Measurements from ENCODE around the gene FUT7. TPM values are rescaled to one million over a fixed set of nuclear protein-coding genes. Genes with fewer than 3 reads are reported as not detected.

The FUT7 gene
- total RNA-seq, 2 experiments from 2014 or later = 2.5 to 2.6 TPM

DNA sequence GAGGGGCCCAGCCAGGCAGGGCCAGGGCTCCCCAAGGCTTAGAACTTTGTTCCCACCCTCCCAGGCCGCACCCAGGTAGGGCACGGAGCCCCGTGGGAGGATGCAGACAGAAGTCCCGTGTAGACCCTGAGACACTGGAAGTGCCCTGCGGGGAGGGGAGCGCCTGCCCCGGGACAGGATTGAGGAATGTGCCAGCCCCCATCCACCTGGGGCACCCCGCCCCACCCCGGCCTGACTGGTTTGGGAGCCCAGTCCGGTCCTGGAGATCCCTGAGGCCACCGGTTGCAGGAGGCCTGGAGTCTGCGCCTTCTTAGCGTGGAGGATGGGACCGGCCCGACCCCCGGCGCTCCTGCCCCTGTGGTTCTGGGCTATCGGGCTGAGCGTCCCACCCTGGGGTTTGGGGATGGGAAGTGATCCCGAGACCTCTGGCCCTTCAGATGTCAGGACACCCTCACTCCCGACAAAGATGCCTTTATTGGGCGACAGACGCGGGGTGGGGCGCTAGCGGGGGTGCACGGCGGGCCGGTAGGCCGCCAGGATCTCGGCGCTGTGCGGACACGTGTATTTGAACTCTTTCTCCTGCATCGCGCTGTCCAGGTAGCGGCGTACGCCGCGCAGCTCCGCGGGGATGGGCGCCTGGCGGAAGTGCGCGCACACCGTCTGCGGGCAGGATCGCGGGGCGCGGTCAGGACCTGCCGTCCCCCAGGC lies 37.6 kb downstream of the FUT7 start:
- no peaks in the 10 kb centered on the region for H3K9me3 Mint-ChIP-seq (ENCODE audit: insufficient read depth)
- H3K27ac Mint-ChIP-seq = no peak overlapping the region
- no peak for DNase-seq
- peak overlapping the region; percentile 84 for H3K4me3 Mint-ChIP-seq
- no peak for ATAC-seq
- peaks cover 58% of the 10 kb centered on the region for H3K4me1 Mint-ChIP-seq (ENCODE audit: low read depth)
- ChIA-PET POLR2A (no interaction called here), CTCF (interaction anchor here (1.4 to 4.2 kb wide), 3 partner anchors 34 to 46 kb away, joined by 6 to 40 read pairs (median 28); partner anchors contain the start of gene ABCA2)
- H3K36me3 Mint-ChIP-seq (ENCODE audit: low read depth) = peaks cover 10% of the 10 kb centered on the region
- H3K27me3 Mint-ChIP-seq (ENCODE audit: low read depth) = peaks cover 7% of the 10 kb centered on the region

GRCh38 chr9:136992819-136993369 lies 39.0 kb downstream of the FUT7 start:
- Mint-ChIP-seq H3K27ac (peak overlapping the region; percentile 87), H3K9me3 (ENCODE audit: insufficient read depth) (no peaks in the 10 kb centered on the region), H3K4me1 (ENCODE audit: low read depth) (peaks cover 44% of the 10 kb centered on the region), H3K4me3 (peak overlapping the region; percentile 84), H3K36me3 (ENCODE audit: low read depth) (peaks cover 10% of the 10 kb centered on the region), H3K27me3 (ENCODE audit: low read depth) (peaks cover 12% of the 10 kb centered on the region)
- DNase-seq (no peak), ATAC-seq (no peak)
- CTCF ChIA-PET = interaction anchor here (0.7 to 4.2 kb wide), 11 partner anchors 12 to 150 kb away, joined by 3 to 40 read pairs (median 5); partner anchors contain the start of genes ABCA2 and AJM1
- POLR2A ChIA-PET = interaction anchor here (0.6 to 1.9 kb wide), 5 partner anchors 11 to 476 kb away, joined by 3 to 7 read pairs (median 4); no protein-coding TSS in a partner anchor

- Mint-ChIP-seq H3K27me3 (ENCODE audit: low read depth) (peaks cover 15% of the 10 kb centered on the region), H3K27ac (peak within 1 kb of the TSS; percentile 87), H3K36me3 (ENCODE audit: low read depth) (peaks cover 10% of the 10 kb centered on the region), H3K4me3 (peak within 1 kb of the TSS; percentile 84), H3K4me1 (ENCODE audit: low read depth) (peaks cover 37% of the 10 kb centered on the region), H3K9me3 (ENCODE audit: insufficient read depth) (no peaks in the 10 kb centered on the region)
- POLR2A ChIA-PET = interaction anchor here (0.6 to 1.9 kb wide), 11 partner anchors 8 to 475 kb away, joined by 3 to 10 read pairs (median 4); no protein-coding TSS in a partner anchor
- CTCF ChIA-PET = interaction anchor here (0.6 to 4.2 kb wide), 12 partner anchors 8 to 265 kb away, joined by 3 to 40 read pairs (median 5); partner anchors contain the start of genes ABCA2 and AJM1
- DNase-seq (peak; percentile 96), ATAC-seq (peak; percentile 87)
Measured at GRCh38 chr9:136991993-136992818, 39.7 kb downstream of the FUT7 start, which contains the start of gene PAXX. Gene PAXX, plus strand, starts transcription at chr9:136992422. Its CDS starts 22 bp downstream, at chr9:136992444.

GRCh38 chr9:136990242-136990911 lies 41.5 kb downstream of the FUT7 start:
- Mint-ChIP-seq H3K4me1 (ENCODE audit: low read depth) (peaks cover 22% of the 10 kb centered on the region), H3K9me3 (ENCODE audit: insufficient read depth) (no peaks in the 10 kb centered on the region), H3K4me3 (peak overlapping the region; percentile 12), H3K27ac (peak overlapping the region; percentile 3), H3K27me3 (ENCODE audit: low read depth) (peaks cover 22% of the 10 kb centered on the region), H3K36me3 (ENCODE audit: low read depth) (peaks cover 10% of the 10 kb centered on the region)
- DNase-seq (no peak), ATAC-seq (no peak)
- POLR2A ChIA-PET = interaction anchor here (1.5 kb wide), 1 partner anchor 96 kb away, joined by 3 read pairs; no protein-coding TSS in a partner anchor
- CTCF ChIA-PET = interaction anchor here (0.7 to 4.2 kb wide), 4 partner anchors 10 to 261 kb away, joined by 3 to 40 read pairs (median 10); partner anchors contain the start of gene ABCA2

DNA sequence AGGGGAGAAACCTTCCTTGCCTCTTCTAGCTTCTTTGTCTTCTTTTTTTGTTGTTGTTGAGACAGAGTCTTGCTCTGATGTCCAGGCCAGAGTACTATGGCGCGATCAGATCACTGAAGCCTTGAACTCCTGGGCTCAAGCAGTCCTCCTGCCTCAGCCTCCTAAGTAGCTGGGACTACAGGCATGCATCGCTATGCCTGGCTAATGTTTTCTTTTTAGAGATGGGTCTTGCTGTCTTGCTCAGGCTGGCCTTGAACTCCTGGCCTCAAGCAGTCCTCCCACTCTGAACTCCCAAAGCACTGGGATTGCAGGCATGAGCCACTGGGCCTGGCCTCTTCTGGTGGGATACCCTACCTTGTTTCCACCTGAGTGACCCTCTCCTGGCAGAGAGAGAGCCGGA lies 43.0 kb downstream of the FUT7 start:
- no peak for DNase-seq
- CTCF ChIA-PET = interaction anchor here (1.0 to 2.2 kb wide), 3 partner anchors 46 to 146 kb away, joined by 3 to 7 read pairs (median 6); partner anchors contain the start of gene AJM1
- Mint-ChIP-seq H3K36me3 (ENCODE audit: low read depth) (peaks cover 7% of the 10 kb centered on the region), H3K4me3 (no peak overlapping the region), H3K4me1 (ENCODE audit: low read depth) (peaks cover 18% of the 10 kb centered on the region), H3K27ac (no peak overlapping the region), H3K27me3 (ENCODE audit: low read depth) (peaks cover 33% of the 10 kb centered on the region), H3K9me3 (ENCODE audit: insufficient read depth) (no peaks in the 10 kb centered on the region)
- POLR2A ChIA-PET = interaction anchor here (0.8 kb wide), 1 partner anchor 37 kb away, joined by 3 read pairs; no protein-coding TSS in a partner anchor
- no peak for ATAC-seq

DNA sequence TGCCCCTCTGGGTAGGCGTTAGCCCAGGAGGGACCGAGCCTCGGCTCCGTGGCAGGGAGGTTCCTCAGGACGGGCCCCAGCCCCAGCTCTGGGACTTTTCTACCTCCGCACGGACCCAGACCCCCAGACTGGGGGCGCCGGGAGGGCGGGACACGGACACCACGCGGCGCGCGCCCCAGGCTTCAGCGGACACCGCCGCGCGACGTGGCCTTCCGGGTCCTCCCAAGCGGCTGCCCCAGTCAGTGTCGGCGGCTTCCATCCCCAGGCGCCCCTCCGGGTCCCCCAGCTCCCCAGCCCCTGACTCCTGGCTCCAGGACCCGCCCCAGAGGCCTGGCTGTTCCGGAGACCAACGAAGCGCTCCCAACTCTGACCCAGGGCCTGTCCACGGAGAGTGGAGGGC lies 46.0 kb downstream of the FUT7 start:
- Mint-ChIP-seq H3K9me3 (ENCODE audit: insufficient read depth) (no peaks in the 10 kb centered on the region), H3K4me3 (no peak overlapping the region), H3K4me1 (ENCODE audit: low read depth) (peaks cover 2% of the 10 kb centered on the region), H3K27me3 (ENCODE audit: low read depth) (peaks cover 35% of the 10 kb centered on the region), H3K36me3 (ENCODE audit: low read depth) (no peaks in the 10 kb centered on the region), H3K27ac (no peak overlapping the region)
- DNase-seq = no peak
- ATAC-seq = no peak
- ChIA-PET POLR2A (no interaction called here), CTCF (no interaction called here)

- Mint-ChIP-seq H3K4me1 (ENCODE audit: low read depth) (no peaks in the 10 kb centered on the region), H3K4me3 (no peak overlapping the region), H3K36me3 (ENCODE audit: low read depth) (no peaks in the 10 kb centered on the region), H3K27me3 (ENCODE audit: low read depth) (peaks cover 33% of the 10 kb centered on the region), H3K27ac (no peak overlapping the region), H3K9me3 (ENCODE audit: insufficient read depth) (no peaks in the 10 kb centered on the region)
- CTCF ChIA-PET = interaction anchor here (0.6 to 0.7 kb wide), 2 partner anchors 82 to 352 kb away, joined by 3 read pairs; no protein-coding TSS in a partner anchor
- DNase-seq = no peak
- ATAC-seq = peak; percentile 35
- POLR2A ChIA-PET = no interaction called here
Measured at GRCh38 chr9:136985027-136985602, 46.8 kb downstream of the FUT7 start.

DNA sequence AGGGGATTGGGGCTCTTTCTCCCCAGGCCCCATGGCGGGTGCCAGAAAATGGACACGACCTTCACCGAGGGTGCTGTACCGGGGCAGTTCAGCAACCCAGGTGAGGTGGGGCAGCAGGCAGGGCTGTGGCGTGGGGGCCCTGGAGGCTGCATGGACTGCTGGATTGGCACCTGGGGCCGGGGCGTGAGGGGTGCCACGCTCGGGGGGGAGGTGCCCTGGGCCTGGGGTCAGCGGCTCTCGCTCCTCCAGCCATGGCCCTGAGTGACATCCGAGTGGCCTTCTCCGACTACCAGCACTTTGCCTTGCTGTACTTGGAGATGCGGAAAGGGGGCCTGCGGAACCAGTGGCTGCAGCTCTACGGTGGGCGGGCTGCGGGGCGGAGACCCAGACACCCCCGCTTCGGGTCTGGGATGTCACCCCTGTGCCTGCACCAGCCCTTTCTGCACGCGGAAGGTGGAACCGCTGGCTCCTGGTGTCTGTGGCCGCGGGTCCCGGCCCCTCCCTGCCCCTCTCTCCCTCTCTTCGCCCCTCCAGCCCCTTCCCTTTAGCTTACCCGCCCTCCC lies 47.3 kb downstream of the FUT7 start:
- CTCF ChIA-PET = interaction anchor here (0.6 to 0.7 kb wide), 2 partner anchors 83 to 352 kb away, joined by 3 read pairs; no protein-coding TSS in a partner anchor
- Mint-ChIP-seq H3K4me1 (ENCODE audit: low read depth) (no peaks in the 10 kb centered on the region), H3K36me3 (ENCODE audit: low read depth) (no peaks in the 10 kb centered on the region), H3K27ac (no peak overlapping the region), H3K9me3 (ENCODE audit: insufficient read depth) (no peaks in the 10 kb centered on the region), H3K4me3 (no peak overlapping the region), H3K27me3 (ENCODE audit: low read depth) (peaks cover 28% of the 10 kb centered on the region)
- ATAC-seq (no peak), DNase-seq (no peak)
- POLR2A ChIA-PET = no interaction called here

- no peaks in the 10 kb centered on the region for H3K4me1 Mint-ChIP-seq (ENCODE audit: low read depth)
- peaks cover 25% of the 10 kb centered on the region for H3K27me3 Mint-ChIP-seq (ENCODE audit: low read depth)
- no peak overlapping the region for H3K4me3 Mint-ChIP-seq
- ATAC-seq (no peak), DNase-seq (no peak)
- ChIA-PET CTCF (no interaction called here), POLR2A (no interaction called here)
- no peak overlapping the region for H3K27ac Mint-ChIP-seq
- no peaks in the 10 kb centered on the region for H3K36me3 Mint-ChIP-seq (ENCODE audit: low read depth)
- no peaks in the 10 kb centered on the region for H3K9me3 Mint-ChIP-seq (ENCODE audit: insufficient read depth)
Measured at GRCh38 chr9:136983656-136984314, 48.1 kb downstream of the FUT7 start.

DNA sequence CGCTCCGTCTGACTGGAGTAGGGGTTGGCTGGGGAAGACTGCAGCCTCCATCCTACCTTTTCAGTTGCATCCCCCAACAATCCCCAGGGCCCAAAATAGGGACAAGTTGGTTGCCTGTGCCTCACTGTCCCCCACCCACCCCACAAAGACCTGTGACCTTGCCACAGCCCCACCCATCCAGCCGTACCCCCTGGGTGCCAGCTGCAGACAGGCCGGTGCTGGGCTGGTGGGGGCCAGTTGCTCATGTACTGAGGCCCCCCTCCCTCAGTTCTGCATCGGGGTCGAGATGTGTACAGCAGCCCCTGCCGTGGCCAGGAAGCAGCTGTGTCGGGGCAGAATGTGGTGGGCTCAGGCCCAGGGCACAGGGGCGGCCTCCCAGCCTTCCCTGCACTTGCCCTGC lies 48.7 kb downstream of the FUT7 start:
- POLR2A ChIA-PET = no interaction called here
- no peaks in the 10 kb centered on the region for H3K9me3 Mint-ChIP-seq (ENCODE audit: insufficient read depth)
- H3K27ac Mint-ChIP-seq = no peak overlapping the region
- no peak overlapping the region for H3K4me3 Mint-ChIP-seq
- CTCF ChIA-PET = no interaction called here
- ATAC-seq (no peak), DNase-seq (no peak)
- H3K4me1 Mint-ChIP-seq (ENCODE audit: low read depth) = no peaks in the 10 kb centered on the region
- peaks cover 25% of the 10 kb centered on the region for H3K27me3 Mint-ChIP-seq (ENCODE audit: low read depth)
- H3K36me3 Mint-ChIP-seq (ENCODE audit: low read depth) = no peaks in the 10 kb centered on the region
